OCI-LY1 (cell line): Measurements from ENCODE around the gene CBLB.
"Not testable (repeated sequence)": the region's sequence is repeated elsewhere in the genome, so short reads cannot be mapped to it uniquely, and the experiment has no call there.

Experiments used
- H2AFZ ChIP-seq: fragments of 200-600 bp; sonication (generic), shearing (Covaris generic); 2 replicates; pipeline ENCODE4 v1.6.0; 2014; ENCODE audit warnings: antibody characterized with exemption, mild to moderate bottlenecking, low read length
- H3F3A ChIP-seq: fragments of 200-600 bp; sonication (generic), shearing (Covaris generic); 2 replicates; pipeline ENCODE4 v1.6.0; 2014; ENCODE audit warnings: mild to moderate bottlenecking, antibody characterized with exemption, low read length, moderate library complexity; ENCODE audit not compliant: insufficient read depth
- H3K27ac ChIP-seq: fragments of 200-600 bp; sonication (generic); 2 replicates; pipeline ENCODE4 v1.5.1; 2014; ENCODE audit warnings: low read length, mixed run types, mild to moderate bottlenecking, low read depth; ENCODE audit not compliant: poor library complexity, severe bottlenecking
- H3K27me3 ChIP-seq: fragments of 200-600 bp; sonication (generic); 2 replicates; pipeline ENCODE4 v1.6.0; 2014; ENCODE audit warnings: antibody characterized with exemption, mild to moderate bottlenecking, low read length, moderate library complexity; ENCODE audit not compliant: insufficient read depth
- H3K36me3 ChIP-seq: fragments of 200-600 bp; sonication (generic); 2 replicates; pipeline ENCODE4 v1.6.1; 2014; ENCODE audit warnings: mild to moderate bottlenecking, antibody characterized with exemption, low read length, moderate library complexity, mixed read lengths; ENCODE audit not compliant: insufficient read depth
- H3K4me1 ChIP-seq: fragments of 200-600 bp; sonication (generic); 2 replicates; pipeline ENCODE4 v1.5.1; 2014; ENCODE audit warnings: mild to moderate bottlenecking, low read length, moderate library complexity; ENCODE audit not compliant: insufficient read depth, severe bottlenecking
- H3K4me2 ChIP-seq: fragments of 200-600 bp; sonication (generic), shearing (Covaris generic); 2 replicates; pipeline ENCODE4 v1.6.1; 2014; ENCODE audit warnings: low read length
- H3K4me3 ChIP-seq: fragments of 200-600 bp; sonication (generic); 2 replicates; pipeline ENCODE4 v1.5.1; 2014; ENCODE audit warnings: low read length, low read depth, mild to moderate bottlenecking, mixed read lengths; ENCODE audit not compliant: poor library complexity, severe bottlenecking
- H3K79me2 ChIP-seq: fragments of 200-600 bp; shearing (Covaris generic); 2 replicates; pipeline ENCODE4 v1.6.1; 2016; ENCODE audit warnings: mixed run types, low read length, mixed read lengths; ENCODE audit not compliant: insufficient read depth
- H3K9ac ChIP-seq: fragments of 200-600 bp; sonication (generic), shearing (Covaris generic); 2 replicates; pipeline ENCODE4 v1.6.1; 2014; ENCODE audit warnings: mild to moderate bottlenecking, low read length, mixed read lengths
- H3K9me2 ChIP-seq: fragments of 200-600 bp; sonication (generic), shearing (Covaris generic); 2 replicates; pipeline ENCODE4 v1.6.1; 2014; ENCODE audit warnings: low read depth, mild to moderate bottlenecking, low read length, mixed read lengths
- H3K9me3 ChIP-seq: fragments of 200-600 bp; shearing (Covaris generic); 2 replicates; pipeline ENCODE4 v1.6.1; 2014; ENCODE audit warnings: low read length, mixed read lengths
- H4K20me1 ChIP-seq: fragments of 200-600 bp; sonication (generic), shearing (Covaris generic); 2 replicates; pipeline ENCODE4 v1.6.0; 2016; ENCODE audit warnings: mild to moderate bottlenecking, low read length; ENCODE audit not compliant: insufficient read depth
- EZH2 ChIP-seq: fragments of 200-600 bp; sonication (generic), shearing (Covaris generic); IDR thresholded peaks from 2 replicates; pipeline ENCODE4 v1.8.0; 2017; ENCODE audit warnings: borderline replicate concordance, mixed run types, mild to moderate bottlenecking, antibody characterized with exemption, low read length, moderate library complexity, mixed read lengths
- TF ChIP-seq, protein P1 (sequence below): fragments of 200-600 bp; sonication (generic), shearing (Covaris generic); IDR thresholded peaks from 2 replicates; pipeline ENCODE4 v1.5.1; 2017; ENCODE audit warnings: mild to moderate bottlenecking, antibody characterized with exemption, low read length, moderate library complexity, mixed read lengths

Gene CBLB

DNA sequence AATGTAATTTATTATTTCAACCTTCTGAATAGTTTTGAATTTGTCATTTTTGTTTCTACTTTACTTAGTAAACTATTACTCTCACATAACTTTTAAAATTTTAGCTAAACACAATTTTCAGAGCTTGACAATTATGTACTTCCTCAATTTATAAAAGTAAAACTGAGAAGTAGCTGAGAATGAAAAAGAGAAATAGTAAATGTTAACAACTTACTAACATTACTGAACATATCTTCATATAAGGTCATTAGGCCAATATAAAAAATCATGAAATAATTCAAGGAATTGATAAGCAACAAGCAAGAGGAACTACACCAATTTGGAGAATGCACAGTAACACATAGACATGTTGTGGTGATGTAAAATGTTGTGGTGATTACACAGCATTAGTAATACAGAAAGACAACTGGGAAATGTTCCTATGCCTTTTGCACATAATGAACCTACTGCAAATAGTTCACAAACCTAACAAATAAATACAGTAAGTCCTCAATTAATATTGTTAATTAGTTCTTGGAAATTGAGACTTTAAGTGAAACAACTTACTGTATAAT, 137.9 kb downstream of the CBLB start:
- H3K4me1 ChIP-seq: no peaks in the 10 kb centered on the region
- no peaks in the 10 kb centered on the region for H4K20me1 ChIP-seq
- no peak overlapping the region for H2AFZ ChIP-seq
- no peaks in the 10 kb centered on the region for H3K79me2 ChIP-seq
- TF ChIP-seq, protein P1, sequence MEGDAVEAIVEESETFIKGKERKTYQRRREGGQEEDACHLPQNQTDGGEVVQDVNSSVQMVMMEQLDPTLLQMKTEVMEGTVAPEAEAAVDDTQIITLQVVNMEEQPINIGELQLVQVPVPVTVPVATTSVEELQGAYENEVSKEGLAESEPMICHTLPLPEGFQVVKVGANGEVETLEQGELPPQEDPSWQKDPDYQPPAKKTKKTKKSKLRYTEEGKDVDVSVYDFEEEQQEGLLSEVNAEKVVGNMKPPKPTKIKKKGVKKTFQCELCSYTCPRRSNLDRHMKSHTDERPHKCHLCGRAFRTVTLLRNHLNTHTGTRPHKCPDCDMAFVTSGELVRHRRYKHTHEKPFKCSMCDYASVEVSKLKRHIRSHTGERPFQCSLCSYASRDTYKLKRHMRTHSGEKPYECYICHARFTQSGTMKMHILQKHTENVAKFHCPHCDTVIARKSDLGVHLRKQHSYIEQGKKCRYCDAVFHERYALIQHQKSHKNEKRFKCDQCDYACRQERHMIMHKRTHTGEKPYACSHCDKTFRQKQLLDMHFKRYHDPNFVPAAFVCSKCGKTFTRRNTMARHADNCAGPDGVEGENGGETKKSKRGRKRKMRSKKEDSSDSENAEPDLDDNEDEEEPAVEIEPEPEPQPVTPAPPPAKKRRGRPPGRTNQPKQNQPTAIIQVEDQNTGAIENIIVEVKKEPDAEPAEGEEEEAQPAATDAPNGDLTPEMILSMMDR: no peak
- no peak for TF ChIP-seq EZH2
- no peak overlapping the region for H3K4me2 ChIP-seq
- no peak overlapping the region for H3K27ac ChIP-seq
- H3K9me3 ChIP-seq: peaks cover 2% of the 10 kb centered on the region; the same call in 1 of the 2 replicates
- H3K4me3 ChIP-seq: no peak overlapping the region
- peaks cover 73% of the 10 kb centered on the region for H3K36me3 ChIP-seq
- no peaks in the 10 kb centered on the region for H3F3A ChIP-seq
- no peak overlapping the region for H3K9ac ChIP-seq
- H3K27me3 ChIP-seq: no peaks in the 10 kb centered on the region
- no peaks in the 10 kb centered on the region for H3K9me2 ChIP-seq

DNA sequence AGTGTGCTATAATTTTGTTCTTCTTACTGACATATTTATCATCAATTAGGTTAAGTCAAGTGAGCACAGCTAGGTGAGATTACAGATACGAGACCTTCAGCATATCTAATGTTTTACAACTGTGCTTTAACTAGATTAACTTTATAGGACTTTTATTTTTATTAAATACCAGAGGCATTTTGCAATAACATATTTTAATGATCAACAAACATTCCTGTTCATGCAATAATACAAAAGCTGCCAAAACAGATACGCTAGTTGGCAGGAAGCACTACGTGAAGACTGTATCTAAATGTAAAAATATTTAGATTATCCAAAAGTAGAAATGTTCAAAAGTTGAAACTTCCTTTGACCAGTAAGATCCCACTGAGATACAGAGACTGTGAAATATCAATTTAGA, 139.1 kb downstream of the CBLB start:
- no peak overlapping the region for H2AFZ ChIP-seq
- H3K4me1 ChIP-seq: no peaks in the 10 kb centered on the region
- no peaks in the 10 kb centered on the region for H3K79me2 ChIP-seq
- H3K9ac ChIP-seq: no peak overlapping the region
- no peaks in the 10 kb centered on the region; the same call in 1 of the 2 replicates for H3F3A ChIP-seq
- H3K27ac ChIP-seq: no peak overlapping the region
- H3K27me3 ChIP-seq: no peaks in the 10 kb centered on the region
- no peak overlapping the region for H3K4me3 ChIP-seq
- H3K4me2 ChIP-seq: no peak overlapping the region
- no peak for TF ChIP-seq EZH2
- TF ChIP-seq, protein P1: no peak
- no peaks in the 10 kb centered on the region for H4K20me1 ChIP-seq
- peaks cover 2% of the 10 kb centered on the region; the same call in 1 of the 2 replicates for H3K9me3 ChIP-seq
- peaks cover 65% of the 10 kb centered on the region for H3K36me3 ChIP-seq
- H3K9me2 ChIP-seq: no peaks in the 10 kb centered on the region

DNA sequence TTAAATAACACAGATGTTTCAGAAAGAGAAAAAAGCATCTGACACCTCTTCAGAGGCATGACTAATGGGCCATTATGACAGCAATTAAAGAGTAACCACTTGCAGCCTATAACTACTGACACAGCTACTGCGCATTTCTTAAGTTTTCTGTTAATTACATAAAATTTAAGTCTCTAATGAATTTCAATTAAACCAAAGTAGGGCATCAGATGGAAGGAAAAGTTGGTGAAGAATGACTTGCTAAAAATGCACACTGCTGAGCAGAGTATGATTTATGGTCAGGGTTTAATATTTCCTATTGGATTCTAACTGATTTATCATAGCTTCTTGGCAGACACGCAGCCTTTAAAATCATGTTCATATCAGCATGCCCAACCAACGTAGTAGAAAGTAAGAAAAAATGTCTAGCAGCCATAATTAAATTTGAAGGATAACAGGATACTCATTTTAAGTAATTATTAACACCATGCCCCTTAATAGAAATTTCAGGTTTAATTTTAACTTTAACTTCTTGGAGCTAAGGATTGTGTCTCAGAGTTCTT, 140.0 kb downstream of the CBLB start:
- Histone ChIP-seq H3K4me2 (no peak overlapping the region), H3K4me1 (peaks cover 8% of the 10 kb centered on the region), H3K27me3 (no peaks in the 10 kb centered on the region), H3K9me2 (no peaks in the 10 kb centered on the region), H3F3A (no peaks in the 10 kb centered on the region; the same call in 1 of the 2 replicates), H2AFZ (no peak overlapping the region), H3K27ac (no peak overlapping the region), H3K79me2 (no peaks in the 10 kb centered on the region), H3K9ac (no peak overlapping the region), H3K36me3 (peaks cover 57% of the 10 kb centered on the region), H3K9me3 (peaks cover 2% of the 10 kb centered on the region; the same call in 1 of the 2 replicates), H4K20me1 (no peaks in the 10 kb centered on the region), H3K4me3 (no peak overlapping the region)
- TF ChIP-seq EZH2: no peak
- TF ChIP-seq, protein P1: no peak

DNA sequence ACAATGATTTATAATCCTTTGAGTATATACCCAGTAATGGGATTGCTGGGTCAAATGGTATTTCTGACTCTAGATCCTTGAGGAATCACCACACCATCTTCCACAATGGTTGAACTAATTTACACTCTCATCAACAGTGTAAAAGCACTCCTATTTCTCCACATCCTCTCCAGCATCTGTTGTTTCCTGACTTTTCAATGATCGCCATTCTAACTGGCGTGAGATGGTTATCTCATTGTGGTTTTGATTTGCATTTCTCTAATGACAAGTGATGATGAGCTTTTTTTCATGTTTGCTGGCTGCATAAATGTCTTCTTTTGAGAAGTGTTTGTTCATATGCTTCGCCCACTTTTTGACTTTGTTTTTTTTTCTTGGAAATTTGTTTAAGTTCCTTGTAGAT, 141.8 kb downstream of the CBLB start:
- H3K9me2 ChIP-seq, H4K20me1 ChIP-seq, H3K4me3 ChIP-seq, H3K9ac ChIP-seq, H2AFZ ChIP-seq, H3F3A ChIP-seq, H3K27me3 ChIP-seq, H3K4me2 ChIP-seq, H3K9me3 ChIP-seq, H3K27ac ChIP-seq, H3K79me2 ChIP-seq: not testable (repeated sequence)
- H3K36me3 ChIP-seq: peaks cover 49% of the 10 kb centered on the region
- peaks cover 22% of the 10 kb centered on the region for H3K4me1 ChIP-seq
